Loucy (cell line): ENCODE results near the gene ARHGDIG.

Experiments used
- H2AFZ ChIP-seq: fragments of 200-600 bp; sonication (generic); 2 replicates; pipeline ENCODE4 v1.6.0; 2016; ENCODE audit warnings: antibody characterized with exemption, mild to moderate bottlenecking, low read length, moderate library complexity
- H3F3A ChIP-seq: fragments of 200-600 bp; 2 replicates; pipeline ENCODE4 v1.6.0; 2016; ENCODE audit warnings: antibody characterized with exemption, low read depth, mild to moderate bottlenecking
- H3K27me3 ChIP-seq: fragments of 200-600 bp; sonication (generic); 2 replicates; pipeline ENCODE4 v1.6.1; 2014; ENCODE audit warnings: low read length, mild to moderate bottlenecking; ENCODE audit not compliant: insufficient read depth, poor library complexity, severe bottlenecking
- H3K36me3 ChIP-seq: fragments of 200-600 bp; sonication (generic); 2 replicates; pipeline ENCODE4 v1.6.1; 2016; ENCODE audit warnings: low read length; ENCODE audit not compliant: insufficient read depth
- H3K4me1 ChIP-seq: fragments of 200-600 bp; sonication (generic); 2 replicates; pipeline ENCODE4 v1.5.1; 2014; ENCODE audit warnings: low read length, mild to moderate bottlenecking; ENCODE audit not compliant: insufficient read depth, poor library complexity, severe bottlenecking
- H3K4me2 ChIP-seq: fragments of 200-600 bp; sonication (generic); 2 replicates; pipeline ENCODE4 v1.6.0; 2014; ENCODE audit warnings: antibody characterized with exemption, low read length, low read depth, mild to moderate bottlenecking; ENCODE audit not compliant: poor library complexity, severe bottlenecking
- H3K4me3 ChIP-seq: fragments of 200-600 bp; sonication (generic); 2 replicates; pipeline ENCODE4 v1.5.1; 2014; ENCODE audit warnings: low read length, mild to moderate bottlenecking, mixed read lengths; ENCODE audit not compliant: poor library complexity, severe bottlenecking
- H3K79me2 ChIP-seq: fragments of 200-600 bp; sonication (generic); 2 replicates; pipeline ENCODE4 v1.6.1; 2014; ENCODE audit warnings: low read length; ENCODE audit not compliant: insufficient read depth
- H3K9ac ChIP-seq: fragments of 200-600 bp; sonication (generic); 2 replicates; pipeline ENCODE4 v1.6.0; 2014; ENCODE audit warnings: mild to moderate bottlenecking, low read depth, low read length, moderate library complexity; ENCODE audit not compliant: poor library complexity, severe bottlenecking
- H3K9me2 ChIP-seq: fragments of 200-600 bp; sonication (generic); replicated peaks from 2 replicates; pipeline ENCODE4 v1.6.1; 2016; ENCODE audit warnings: low read depth, low read length, mixed read lengths
- H3K9me3 ChIP-seq: fragments of 200-600 bp; sonication (generic); 2 replicates; pipeline ENCODE4 v1.6.1; 2014; ENCODE audit warnings: mild to moderate bottlenecking, antibody characterized with exemption, low read length, low read depth; ENCODE audit not compliant: insufficient read depth
- H4K20me1 ChIP-seq: fragments of 200-600 bp; sonication (generic); 2 replicates; pipeline ENCODE4 v1.6.0; 2014; ENCODE audit warnings: antibody characterized with exemption, low read length, mild to moderate bottlenecking; ENCODE audit not compliant: insufficient read depth, poor library complexity, severe bottlenecking
- CTCF ChIP-seq: fragments of 200-600 bp; sonication (generic); conservative IDR thresholded peaks from 2 replicates; pipeline ENCODE4 v1.5.1; 2014; ENCODE audit warnings: mild to moderate bottlenecking, antibody characterized with exemption, low read length
- EZH2phosphoT487 ChIP-seq: fragments of 200-600 bp; IDR thresholded peaks from 2 replicates; pipeline ENCODE4 v1.6.1; 2018; ENCODE audit warnings: antibody characterized with exemption, mild to moderate bottlenecking, moderate library complexity, borderline replicate concordance

The ARHGDIG gene

GRCh38 chr16:301235-301634, 20.8 kb downstream of the ARHGDIG start:
- Histone ChIP-seq H2AFZ (no peak overlapping the region), H3K79me2 (no peaks in the 10 kb centered on the region), H3F3A (no peaks in the 10 kb centered on the region), H3K9ac (no peak overlapping the region), H4K20me1 (no peaks in the 10 kb centered on the region), H3K9me2 (no peaks in the 10 kb centered on the region), H3K36me3 (no peaks in the 10 kb centered on the region; the same call in 1 of the 2 replicates), H3K27me3 (no peaks in the 10 kb centered on the region), H3K4me1 (no peaks in the 10 kb centered on the region), H3K9me3 (no peaks in the 10 kb centered on the region), H3K4me2 (no peak overlapping the region), H3K4me3 (no peak overlapping the region)
- no peak for TF ChIP-seq CTCF
- TF ChIP-seq EZH2phosphoT487: no peak

GRCh38 chr16:301950-302349, 21.6 kb downstream of the ARHGDIG start:
- TF ChIP-seq CTCF (no peak), EZH2phosphoT487 (no peak)
- Histone ChIP-seq H3K27me3 (no peaks in the 10 kb centered on the region), H3K9me2 (no peaks in the 10 kb centered on the region), H2AFZ (no peak overlapping the region), H4K20me1 (no peaks in the 10 kb centered on the region), H3K4me2 (no peak overlapping the region), H3K4me3 (no peak overlapping the region), H3F3A (no peaks in the 10 kb centered on the region), H3K79me2 (no peaks in the 10 kb centered on the region), H3K9me3 (no peaks in the 10 kb centered on the region), H3K9ac (no peak overlapping the region), H3K4me1 (no peaks in the 10 kb centered on the region), H3K36me3 (no peaks in the 10 kb centered on the region; the same call in 1 of the 2 replicates)

GRCh38 chr16:303760-304505, 23.5 kb downstream of the ARHGDIG start:
- Histone ChIP-seq H3K9me3 (no peaks in the 10 kb centered on the region), H3K9me2 (no peaks in the 10 kb centered on the region), H4K20me1 (no peaks in the 10 kb centered on the region), H3K4me3 (no peak overlapping the region), H3K27me3 (no peaks in the 10 kb centered on the region), H3K4me2 (no peak overlapping the region), H3K9ac (no peak overlapping the region), H3K36me3 (no peaks in the 10 kb centered on the region; the same call in 1 of the 2 replicates), H3F3A (no peaks in the 10 kb centered on the region), H3K4me1 (peaks cover 10% of the 10 kb centered on the region), H3K79me2 (no peaks in the 10 kb centered on the region), H2AFZ (no peak overlapping the region)
- TF ChIP-seq CTCF: peak; percentile 20
- no peak for TF ChIP-seq EZH2phosphoT487
